ENCODE data around the gene AVPR1B. TPM values are rescaled to one million over a fixed set of nuclear protein-coding genes. Genes with fewer than 3 reads are reported as not detected.

The AVPR1B gene
- total RNA-seq, 1 experiment from 2014 or later = not detected

DNA sequence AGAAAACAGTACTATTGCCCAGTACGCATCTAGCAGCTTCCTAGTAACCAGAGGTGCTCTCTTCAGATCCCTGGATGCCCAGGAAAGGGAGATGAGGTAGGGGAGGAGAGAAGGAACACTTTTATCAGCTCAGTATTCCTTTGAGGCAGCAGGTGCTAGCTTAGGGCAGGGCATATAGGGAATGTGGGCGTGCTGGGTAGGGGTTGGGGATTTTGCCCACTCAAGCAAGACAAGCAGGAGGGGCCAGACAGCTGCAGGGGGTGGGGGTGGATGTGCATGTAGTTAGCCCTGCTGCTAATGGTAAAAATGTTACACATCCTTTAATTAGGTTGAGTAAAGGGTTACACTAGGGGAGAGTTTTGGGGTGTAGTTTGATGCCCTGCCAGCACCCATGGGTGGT is 18.1 kb upstream of the AVPR1B start:
- no peak overlapping the region for H3K4me3 Mint-ChIP-seq
- Histone ChIP-seq H3K79me1 (ENCODE audit: insufficient read depth, low read depth, low read length, poor library complexity, severe bottlenecking) (no peaks in the 10 kb centered on the region), H3K56ac (ENCODE audit: insufficient read length, low read depth, low read length) (no peak overlapping the region), H3K9me3 (ENCODE audit: control insufficient read depth, low read depth, low read length) (no peaks in the 10 kb centered on the region), H3K9ac (ENCODE audit: extremely low read depth, insufficient read length, low read length) (no peak overlapping the region), H3K23me2 (ENCODE audit: insufficient read length, low read depth, low read length, poor library complexity, severe bottlenecking) (no peaks in the 10 kb centered on the region), H4K5ac (ENCODE audit: insufficient read length, low read depth, low read length) (no peak overlapping the region), H3T11ph (ENCODE audit: low read length) (no peak overlapping the region), H4K91ac (ENCODE audit: insufficient read length, low read depth, low read length) (no peak overlapping the region), H2BK5ac (ENCODE audit: insufficient read length, low read length) (no peak overlapping the region), H3K23ac (ENCODE audit: insufficient read length, low read depth, low read length) (no peak overlapping the region), H2BK20ac (ENCODE audit: low read depth, low read length, poor library complexity, severe bottlenecking) (no peak overlapping the region), H3K18ac (ENCODE audit: insufficient read length, low read depth, low read length) (no peak overlapping the region), H4K8ac (replicated peaks; ENCODE audit: insufficient read length, low read depth, low read length) (no peak overlapping the region), H2AK5ac (ENCODE audit: insufficient read length, low read length) (no peak overlapping the region), H3K4ac (ENCODE audit: low read depth, low read length) (no peak overlapping the region), H2BK120ac (ENCODE audit: low read depth, low read length, poor library complexity, severe bottlenecking) (no peak overlapping the region), H2BK15ac (ENCODE audit: low read depth, low read length) (no peak overlapping the region), H2BK12ac (ENCODE audit: insufficient read length, low read depth, low read length) (no peak overlapping the region), H3K4me2 (ENCODE audit: insufficient read depth, insufficient read length, low read length) (no peak overlapping the region), H4K20me1 (ENCODE audit: control insufficient read depth, insufficient read depth, insufficient read length) (no peaks in the 10 kb centered on the region), H2AFZ (ENCODE audit: low read length) (no peak overlapping the region), H3K79me2 (ENCODE audit: insufficient read depth, low read length) (no peaks in the 10 kb centered on the region), H3K27me3 (ENCODE audit: insufficient read depth, low read length) (no peaks in the 10 kb centered on the region), H3K4me1 (ENCODE audit: insufficient read depth, low read length) (no peaks in the 10 kb centered on the region), H3K14ac (ENCODE audit: insufficient read depth, low read length) (no peak overlapping the region), H3K27ac (ENCODE audit: insufficient read length, low read depth, low read length) (no peak overlapping the region)
- peaks cover 5% of the 10 kb centered on the region for H3K27me3 Mint-ChIP-seq (ENCODE audit: low read depth)
- no peaks in the 10 kb centered on the region; a peak in 1 of 5 replicates for H3K9me3 Mint-ChIP-seq
- H3K36me3 Mint-ChIP-seq (ENCODE audit: insufficient read depth in 1 of 3, low read depth in 3 of 3) = no peaks in the 10 kb centered on the region; a peak in 1 of 7 replicates
- no CpG with 5 or more reads among the region's 2 CpGs for WGBS (ENCODE audit: extremely low coverage, insufficient read length, low lambda C conversion rate)
- no peak for TF ChIP-seq CTCF (conservative IDR thresholded peaks at IDR 0.05)
- no peak overlapping the region; a peak in 1 of 7 replicates for H3K27ac Mint-ChIP-seq
- no peak for DNase-seq
- H3K4me1 Mint-ChIP-seq = peaks cover 3 to 6% of the 10 kb centered on the region in 2 experiments
